DMS153 treated with DMSO at 0.1 percent for 48 hours (cell line): ENCODE measurements around the gene ADIPOR2.
"Not testable (repeated sequence)": the region's sequence is repeated elsewhere in the genome, so short reads cannot be mapped to it uniquely, and the experiment has no call there.

Source experiments
- DNase-seq: peaks from one replicate; lab custom pipeline; 2025; ENCODE audit not compliant: unreplicated experiment; lab: John Stamatoyannopoulos, UW

The ADIPOR2 gene

DNA sequence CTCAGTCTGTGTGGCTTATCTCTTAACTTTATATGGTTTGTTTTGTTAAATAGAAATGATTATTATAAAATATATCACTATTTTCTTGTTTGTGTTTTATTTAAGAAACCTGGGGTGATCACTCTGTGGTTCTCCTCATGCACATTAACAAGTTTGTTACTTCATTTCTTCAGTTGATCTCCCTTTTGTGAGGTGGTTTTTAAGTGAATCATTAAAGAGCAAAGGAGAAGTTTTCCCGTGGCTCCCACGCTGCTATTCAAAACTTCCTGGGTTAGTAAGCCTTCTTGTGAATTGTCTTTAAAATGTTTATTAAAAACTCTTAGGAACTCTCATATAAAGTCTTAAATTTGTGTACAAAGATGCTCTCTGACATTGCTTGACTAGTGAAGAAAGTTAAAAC, 11.8 kb downstream of the ADIPOR2 start:
- no peak for DNase-seq

DNA sequence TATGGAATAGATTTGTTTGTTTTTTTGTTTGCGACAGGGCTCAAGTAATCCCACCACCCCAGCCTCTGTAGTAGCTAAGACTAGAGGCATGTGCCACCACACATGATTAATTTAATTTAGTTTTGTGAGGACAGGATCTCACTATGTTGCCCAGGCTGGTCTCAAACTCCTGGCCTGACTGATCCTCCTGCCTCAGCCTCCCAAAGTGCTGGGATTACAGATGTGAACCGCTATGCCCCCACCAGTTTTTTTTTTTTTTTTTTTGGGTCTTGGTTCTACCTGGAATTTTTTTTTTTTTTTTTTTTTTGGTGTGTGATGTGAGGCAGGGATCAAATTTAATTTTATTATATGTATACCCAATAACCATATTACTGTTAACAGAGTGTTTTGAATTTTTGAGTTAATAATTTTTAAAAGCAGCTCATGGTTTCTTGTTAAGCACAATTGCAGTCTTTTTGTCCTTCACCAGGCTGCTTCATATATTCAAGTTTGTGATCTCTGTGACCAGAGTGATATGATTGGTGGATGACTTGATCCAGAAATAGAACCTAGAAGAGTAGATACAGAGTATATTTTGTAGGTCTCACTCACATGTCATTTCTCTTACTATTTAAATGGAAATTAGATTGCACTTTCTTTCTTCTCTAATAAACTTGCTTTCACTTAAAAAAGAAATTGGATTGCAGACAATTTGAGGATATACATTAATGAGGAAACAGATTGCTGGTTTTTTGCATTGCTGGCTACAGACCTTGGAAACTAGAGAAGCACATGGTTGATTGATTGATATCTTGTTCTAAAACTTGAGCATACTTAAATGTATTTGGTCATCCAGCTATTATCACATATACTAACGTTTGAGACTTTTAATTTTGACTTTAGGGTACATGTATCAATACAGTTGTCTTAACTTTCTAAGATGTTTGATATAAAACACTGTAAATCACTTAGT, 13.2 kb downstream of the ADIPOR2 start:
- no peak for DNase-seq

- DNase-seq = no peak
These were observed 15.1 kb downstream of the ADIPOR2 start for GRCh38 chr12:1705774-1706631.

GRCh38 chr12:1706632-1706980, 15.7 kb downstream of the ADIPOR2 start:
- no peak for DNase-seq

DNA sequence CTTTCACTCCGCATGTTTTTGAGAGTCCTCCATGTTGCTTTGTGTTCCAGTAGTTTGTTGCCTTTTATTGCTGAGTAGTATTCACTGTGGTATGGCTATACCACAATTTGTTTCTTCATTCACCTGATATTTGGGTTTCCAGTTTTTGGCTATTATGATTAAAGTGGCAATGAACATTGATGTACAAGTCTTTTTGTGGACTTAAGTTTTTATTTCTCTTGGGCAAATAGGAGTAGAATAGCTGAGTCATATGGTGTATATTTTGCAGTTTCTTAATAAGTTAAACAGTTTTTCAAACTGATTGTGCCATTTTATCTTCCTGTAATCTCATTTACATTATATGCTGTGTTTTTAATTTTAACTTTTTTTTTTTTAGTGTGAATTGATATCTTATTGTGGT, 16.2 kb downstream of the ADIPOR2 start:
- no peak for DNase-seq

DNA sequence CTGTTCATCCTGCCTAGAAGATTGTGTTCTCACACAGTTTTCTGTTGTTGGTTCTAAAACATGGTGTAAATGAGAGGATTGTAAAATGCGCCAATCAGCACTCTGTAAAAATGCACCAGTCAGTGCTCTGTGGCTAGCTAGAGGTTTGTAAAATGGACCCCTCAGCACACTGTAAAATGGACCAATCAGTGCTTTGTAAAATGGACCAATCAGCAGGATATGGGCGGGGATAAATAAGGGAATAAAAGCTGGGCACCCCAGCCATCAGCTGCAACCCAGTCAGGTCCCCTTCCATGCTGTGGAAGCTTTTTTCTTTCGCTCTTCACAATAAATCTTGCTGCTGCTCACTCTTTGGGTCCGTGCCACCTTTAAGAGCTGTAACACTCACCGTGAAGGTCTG, 19.1 kb downstream of the ADIPOR2 start:
- not testable (repeated sequence) for DNase-seq

GRCh38 chr12:1710870-1711269, 20.0 kb downstream of the ADIPOR2 start:
- not testable (repeated sequence) for DNase-seq

DNA sequence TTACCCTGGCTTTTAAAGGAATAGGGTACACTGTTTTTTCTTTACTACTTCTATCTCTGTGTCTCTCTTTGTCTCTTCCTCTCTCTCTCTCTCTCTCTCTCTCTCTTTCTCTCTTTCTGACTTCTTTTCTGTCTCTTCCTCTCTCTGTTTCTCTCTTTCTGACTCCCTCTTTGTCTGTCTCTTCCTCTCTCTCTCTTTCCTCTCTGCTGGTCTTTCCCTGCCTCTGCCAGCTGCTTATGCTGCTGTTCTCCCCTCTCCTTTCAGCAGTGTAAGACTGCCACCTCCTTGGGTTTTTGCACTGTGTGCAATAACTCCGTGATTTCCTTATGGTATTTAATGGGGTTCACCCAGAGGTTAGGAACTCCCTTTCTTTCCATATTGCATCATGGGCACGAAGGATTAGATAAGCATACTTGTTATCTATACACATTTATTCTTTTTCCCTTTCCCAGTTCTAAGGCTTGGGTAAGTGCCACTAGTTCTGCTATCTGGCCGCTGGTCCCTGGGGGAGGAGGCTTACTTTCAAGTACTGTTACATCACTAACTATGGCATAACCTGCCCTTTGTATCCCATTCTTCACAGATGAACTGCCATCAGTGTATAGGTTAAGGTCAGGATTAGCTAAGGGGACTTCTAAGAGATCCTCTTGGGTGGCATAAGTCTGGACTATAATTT, 20.8 kb downstream of the ADIPOR2 start:
- DNase-seq = not testable (repeated sequence)

DNA sequence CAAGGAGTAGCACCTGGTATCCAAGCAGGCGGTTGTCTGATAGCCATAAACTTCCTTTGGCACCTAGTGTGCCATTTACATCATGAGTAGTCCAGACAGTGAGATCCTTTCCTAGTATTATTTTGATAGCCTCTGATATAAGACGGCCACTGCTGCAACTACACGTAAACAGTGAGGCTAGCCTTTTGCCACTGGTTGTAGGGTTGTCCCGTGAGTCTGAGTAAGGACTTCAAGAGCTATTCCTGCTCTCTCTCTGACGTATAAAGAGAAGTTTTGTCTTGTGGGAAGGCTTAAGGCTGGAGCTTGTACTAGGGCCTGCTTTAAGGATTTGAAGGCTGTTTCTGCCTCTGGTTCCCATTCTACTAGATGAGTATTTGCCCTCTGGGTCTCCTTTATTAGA, 21.4 kb downstream of the ADIPOR2 start:
- DNase-seq = not testable (repeated sequence)

DNA sequence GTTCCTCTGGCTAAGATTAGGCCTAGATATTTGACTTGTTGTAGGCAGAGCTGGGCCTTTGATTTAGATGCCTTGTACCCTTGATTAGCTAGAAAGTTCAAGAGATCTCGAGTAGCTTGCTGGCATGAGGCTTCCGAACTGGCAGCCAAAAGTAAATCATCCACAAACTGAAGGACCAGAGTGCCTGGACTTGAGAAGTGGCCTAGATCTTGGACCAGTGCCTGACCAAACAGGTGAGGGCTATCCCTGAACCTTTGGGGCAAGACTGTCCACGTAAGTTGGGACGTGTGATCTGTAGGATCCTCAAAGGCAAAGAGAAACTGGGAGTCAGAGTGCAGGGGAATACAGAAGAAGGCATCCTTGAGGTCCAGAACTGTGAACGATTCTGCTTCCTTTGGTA, 22.0 kb downstream of the ADIPOR2 start:
- not testable (repeated sequence) for DNase-seq

DNA sequence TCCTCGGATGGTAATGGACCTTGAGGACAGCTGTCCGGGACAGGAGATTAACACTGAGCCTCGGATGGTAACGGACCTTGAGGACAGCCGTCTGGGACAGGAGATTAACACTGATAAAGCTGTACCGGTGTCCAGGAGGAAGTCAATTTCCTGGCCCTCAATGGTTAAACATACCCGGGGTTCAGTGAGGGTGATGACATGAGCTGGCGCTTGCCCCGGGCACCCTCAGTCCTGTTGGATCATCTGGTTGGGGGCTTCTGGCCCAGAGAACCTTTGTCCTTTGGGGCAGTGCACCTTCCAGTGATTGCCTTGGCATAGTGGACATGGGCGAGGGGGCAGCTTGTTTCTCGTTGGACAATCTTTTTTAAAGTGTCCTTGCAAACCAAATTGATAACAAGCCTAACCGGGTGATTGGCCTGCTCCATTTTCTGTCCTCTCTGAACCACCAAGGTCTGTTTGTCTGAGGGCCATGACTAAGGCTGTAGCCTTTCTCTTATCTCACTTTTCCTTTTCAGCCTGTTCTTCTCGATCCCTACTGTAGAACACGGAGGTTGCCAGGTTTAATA, 23.0 kb downstream of the ADIPOR2 start:
- DNase-seq = not testable (repeated sequence)

DNA sequence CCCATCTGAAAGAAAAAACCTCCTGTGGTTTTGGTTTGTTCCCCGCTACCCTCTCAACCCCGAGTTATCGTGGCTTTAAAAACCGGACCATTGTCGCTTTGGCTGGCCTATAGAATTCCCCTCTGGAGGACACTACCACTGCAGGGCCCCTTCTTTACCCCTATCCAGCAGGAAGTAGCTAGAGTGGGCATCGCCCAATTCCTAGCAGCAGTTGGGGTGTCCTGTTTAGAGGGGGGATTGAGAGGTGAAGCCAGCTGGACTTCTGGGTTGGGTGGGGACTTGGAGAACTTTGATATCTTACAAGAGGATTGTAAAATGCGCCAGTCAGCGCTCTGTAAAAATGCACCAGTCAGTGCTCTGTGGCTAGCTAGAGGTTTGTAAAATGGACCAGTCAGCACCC, 24.6 kb downstream of the ADIPOR2 start:
- DNase-seq = not testable (repeated sequence)

DNA sequence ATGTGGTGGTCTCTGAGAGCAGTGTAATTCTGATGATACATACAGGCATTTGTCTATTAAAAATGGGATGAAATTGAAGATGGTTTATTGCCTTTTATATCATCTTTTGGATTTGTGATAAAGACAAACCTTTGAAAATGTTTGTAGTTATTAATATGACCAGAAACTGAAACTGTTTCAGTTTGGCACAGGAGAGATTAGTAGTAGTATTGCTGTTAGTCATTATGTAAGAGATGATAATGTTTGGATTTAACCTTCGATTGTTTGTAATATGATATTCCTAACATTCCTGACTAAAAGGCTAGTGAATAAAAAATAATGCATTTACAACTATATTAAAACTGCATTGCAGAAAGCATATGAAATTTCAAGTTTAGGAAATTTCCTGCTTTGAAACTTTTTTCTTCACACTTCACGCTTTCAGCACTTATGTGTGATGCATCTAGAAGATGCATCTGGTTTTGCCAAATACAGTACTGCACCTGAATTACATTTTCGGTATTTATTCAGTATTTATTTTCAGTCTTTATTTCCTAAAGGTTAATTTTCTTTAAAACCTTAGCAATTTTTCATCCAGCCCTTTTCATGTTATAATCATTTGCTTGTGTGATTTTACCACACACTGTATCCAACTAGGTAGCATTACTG, 25.5 kb downstream of the ADIPOR2 start:
- no peak for DNase-seq

DNA sequence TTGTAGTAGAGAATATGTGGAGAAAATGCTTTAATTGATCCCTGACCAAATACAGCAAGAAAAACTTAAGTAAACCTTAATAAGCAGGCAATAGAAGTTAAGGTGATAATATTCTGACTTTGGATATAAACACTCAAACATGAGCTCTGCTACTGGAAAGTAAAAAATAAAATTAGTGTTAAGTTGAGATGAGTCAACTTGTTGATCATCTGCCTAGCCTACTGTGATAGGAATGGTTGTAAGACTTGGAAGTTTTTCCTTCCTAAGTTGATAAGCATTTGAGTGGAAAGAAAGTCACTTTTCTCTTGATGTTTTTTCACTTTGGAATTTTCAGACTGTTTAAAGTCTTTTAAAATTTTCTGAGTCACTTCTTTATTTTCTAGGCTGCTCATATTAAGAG, 26.0 kb downstream of the ADIPOR2 start:
- no peak for DNase-seq

DNA sequence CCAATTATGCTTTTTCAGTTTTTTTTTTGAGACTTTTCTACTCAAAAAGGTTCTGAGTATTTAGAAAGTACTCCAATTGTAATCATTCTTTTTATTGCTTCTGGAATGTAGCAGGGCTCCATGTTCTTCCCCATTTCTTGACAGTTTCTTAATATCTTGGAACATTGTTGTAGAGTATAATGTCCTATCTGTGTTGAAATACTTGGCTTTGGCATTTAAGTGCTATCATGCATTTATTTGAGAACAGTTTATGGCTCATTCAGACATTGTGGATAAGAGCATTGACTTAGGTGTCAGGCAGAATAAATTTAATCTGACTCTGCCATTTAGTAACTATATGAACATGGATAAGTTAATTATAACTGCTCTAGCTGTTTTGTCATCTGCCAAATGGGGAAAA, 28.3 kb downstream of the ADIPOR2 start:
- DNase-seq = no peak

DNA sequence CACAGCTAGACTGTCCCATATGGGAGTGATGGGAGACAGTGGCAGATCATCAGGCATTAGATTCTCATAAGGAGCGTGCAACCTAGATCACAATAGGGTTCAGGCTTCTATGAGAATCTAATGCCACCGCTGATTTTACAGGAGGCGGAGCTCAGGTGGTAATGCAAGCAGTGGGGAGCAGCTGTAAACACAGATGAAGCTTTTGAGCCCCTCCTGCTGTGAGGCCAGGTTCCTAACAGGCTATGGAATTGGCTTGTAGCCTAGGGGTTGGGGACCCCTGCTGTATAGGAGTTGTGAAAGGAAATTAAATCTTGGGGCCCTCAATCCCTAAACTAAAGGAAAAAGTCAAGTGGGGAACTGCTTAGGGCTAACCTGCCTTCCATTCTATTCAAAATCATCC, 29.6 kb downstream of the ADIPOR2 start:
- no peak for DNase-seq

GRCh38 chr12:1723721-1724120, 32.9 kb downstream of the ADIPOR2 start:
- no peak for DNase-seq

GRCh38 chr12:1724250-1724649, 33.4 kb downstream of the ADIPOR2 start:
- DNase-seq = no peak

DNA sequence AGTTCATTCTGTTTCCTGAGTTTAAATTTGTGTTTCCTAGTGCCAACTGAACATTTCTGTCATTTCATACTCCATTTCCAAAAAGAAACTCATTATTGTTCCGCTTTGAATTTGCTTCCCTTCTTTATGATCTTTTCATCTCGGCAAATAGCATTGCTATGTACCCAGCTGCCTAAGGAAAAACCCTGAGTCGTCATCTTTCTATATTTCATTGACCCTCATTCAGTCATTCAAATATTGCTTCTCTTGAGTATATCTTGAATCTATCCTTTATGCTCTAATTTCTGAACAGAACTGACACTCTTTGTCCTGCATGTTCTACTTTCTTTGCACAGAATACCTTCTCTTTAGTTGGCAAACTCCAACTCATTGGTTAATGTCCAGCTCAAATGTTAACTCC, 35.9 kb downstream of the ADIPOR2 start:
- no peak for DNase-seq

DNA sequence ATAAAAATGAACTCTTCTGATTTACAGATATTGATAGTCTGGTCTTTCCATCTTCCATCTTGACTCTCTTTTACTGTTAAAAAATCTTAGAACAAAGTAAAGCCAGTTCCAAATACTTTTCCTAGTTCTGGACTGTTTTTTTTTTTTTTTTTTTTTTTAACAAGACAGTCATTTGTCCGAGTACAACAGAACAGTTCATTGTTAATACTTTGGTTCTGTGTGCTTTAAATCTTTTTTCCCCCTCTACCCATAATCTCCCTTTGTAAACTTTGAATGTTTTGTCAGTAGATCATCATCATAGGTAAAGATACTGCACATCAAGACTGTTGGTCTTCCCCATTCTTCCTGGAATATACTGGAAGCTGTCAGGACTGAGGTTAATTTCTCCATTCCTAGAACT, 38.0 kb downstream of the ADIPOR2 start:
- DNase-seq = no peak
